Mucosa of descending colon (tissue), 3 donors: Measurements from ENCODE around the gene ATXN2L. TPM values are rescaled to one million over a fixed set of nuclear protein-coding genes. Genes with fewer than 3 reads are reported as not detected.
"Not testable (repeated sequence)": the region's sequence is repeated elsewhere in the genome, so short reads cannot be mapped to it uniquely, and the experiment has no call there.

Experiments
- ATAC-seq: fragments of 200-7000 bp; cut with Tn5 transposase; one replicate; pipeline ENCODE4 v1.9.1; 2020; ENCODE audit warnings: mild to moderate bottlenecking, moderate library complexity
- DNase-seq, 3 donors: peaks; one replicate each; pipeline ENCODE4 v3.0.0-alpha.2; 2020
- H3K36me3 ChIP-seq: fragments of 200-600 bp; one replicate; pipeline ENCODE4 v1.8.0; 2021; ENCODE audit warnings: low read depth, mild to moderate bottlenecking
- H3K4me1 ChIP-seq: fragments of 200-600 bp; one replicate; pipeline ENCODE4 v1.8.0; 2021; ENCODE audit warnings: low read depth, mild to moderate bottlenecking
- H3K4me3 ChIP-seq: fragments of 200-600 bp; one replicate; pipeline ENCODE4 v1.8.0; 2021; ENCODE audit warnings: mild to moderate bottlenecking
- H3K9me3 ChIP-seq: fragments of 200-600 bp; one replicate; pipeline ENCODE4 v1.8.0; 2021; ENCODE audit warnings: mild to moderate bottlenecking
- CTCF ChIP-seq: fragments of 200-600 bp; IDR thresholded peaks from one replicate; pipeline ENCODE4 v1.8.0; 2022; ENCODE audit warnings: antibody characterized with exemption, mild to moderate bottlenecking
- intact Hi-C, 2 donors: fragments of 100-400 bp; cut with DNase I in 1 of 2; cut with micrococcal nuclease in 1 of 2; formaldehyde crosslinking; loops; one replicate each; pipeline versions ENCODE4 v1.11.0 to v1.11.1; 2022; cut with DNase I, micrococcal nuclease
- total RNA-seq, 3 donors: library from RNA; stranded (reverse); fragmentation: NEBNext Ultra II Directional in 2 of 3; extraction: Animal tissue kit (Norgen Biotek cat#: 25700) in 2 of 3; gene quantifications; one replicate each; pipeline versions ENCODE4 v1.2.1 to v1.2.4, GENCODE V29; 2021 to 2023
- donor health status: DM: no; HTN: no; CAD: no; lungs with moderate emphysema.
- donor health status: DM: no; HTN: no; CAD: no.
- donor health status: DM: no; HTN: yes; CAD: no.

ATXN2L gene
- total RNA-seq, 3 donors from 2014 or later: 102 to 108 (median 107) TPM

- DNase-seq: no peak
- ATAC-seq: no peak
- Histone ChIP-seq H3K9me3 (no peaks in the 10 kb centered on the region), H3K36me3 (no peaks in the 10 kb centered on the region), H3K4me3 (no peak overlapping the region), H3K4me1 (peaks cover 11% of the 10 kb centered on the region)
- no peak for TF ChIP-seq CTCF
- intact Hi-C loops: no loop called here
These were observed 42.3 kb downstream of the ATXN2L start for GRCh38 chr16:28865001-28865688.

GRCh38 chr16:28865722-28866453 lies 43.1 kb downstream of the ATXN2L start:
- Histone ChIP-seq H3K4me1 (peaks cover 11% of the 10 kb centered on the region), H3K4me3 (no peak overlapping the region), H3K36me3 (no peaks in the 10 kb centered on the region), H3K9me3 (no peaks in the 10 kb centered on the region)
- ATAC-seq: no peak
- no peak for TF ChIP-seq CTCF
- peak in 1 of 3 donors; percentile 44 for DNase-seq
- intact Hi-C loops: no loop called here

GRCh38 chr16:28866454-28866804 lies 43.6 kb downstream of the ATXN2L start:
- intact Hi-C loops: no loop called here
- H3K4me3 ChIP-seq: no peak overlapping the region
- no peaks in the 10 kb centered on the region for H3K9me3 ChIP-seq
- no peaks in the 10 kb centered on the region for H3K36me3 ChIP-seq
- H3K4me1 ChIP-seq: peaks cover 11% of the 10 kb centered on the region
- TF ChIP-seq CTCF: no peak
- DNase-seq (no peak), ATAC-seq (no peak)

GRCh38 chr16:28867241-28867640 lies 44.4 kb downstream of the ATXN2L start:
- no peak for DNase-seq
- Histone ChIP-seq H3K9me3 (no peaks in the 10 kb centered on the region), H3K36me3 (no peaks in the 10 kb centered on the region), H3K4me3 (no peak overlapping the region), H3K4me1 (peaks cover 11% of the 10 kb centered on the region)
- no peak for ATAC-seq
- no peak for TF ChIP-seq CTCF
- intact Hi-C loops: no loop called here

GRCh38 chr16:28867646-28868045 lies 44.8 kb downstream of the ATXN2L start:
- DNase-seq, H3K9me3 ChIP-seq, ATAC-seq, H3K4me3 ChIP-seq, H3K36me3 ChIP-seq, intact Hi-C loops: not testable (repeated sequence)
- H3K4me1 ChIP-seq: peaks cover 11% of the 10 kb centered on the region

GRCh38 chr16:28869201-28869600 lies 46.4 kb downstream of the ATXN2L start:
- intact Hi-C loops: no loop called here
- DNase-seq (no peak), ATAC-seq (no peak)
- H3K4me3 ChIP-seq: no peak overlapping the region
- H3K36me3 ChIP-seq: no peaks in the 10 kb centered on the region
- no peak for TF ChIP-seq CTCF
- no peaks in the 10 kb centered on the region for H3K9me3 ChIP-seq
- peaks cover 11% of the 10 kb centered on the region for H3K4me1 ChIP-seq
